Measurements from ENCODE around the gene UBAC2. TPM values are rescaled to one million over a fixed set of nuclear protein-coding genes. Genes with fewer than 3 reads are reported as not detected.
"Not testable (repeated sequence)": the region's sequence is repeated elsewhere in the genome, so short reads cannot be mapped to it uniquely, and the experiment has no call there.

UBAC2 gene
- total and polyA plus RNA-seq, 5 donors from 2014 or later: 62.8 to 122 (median 101) TPM

- DNase-seq (no peak), ATAC-seq (ENCODE audit: low read depth in 2 of 2) (no peak)
- Histone ChIP-seq H3K27me3 (ENCODE audit: control insufficient read depth, insufficient read depth, low read length) (no peaks in the 10 kb centered on the region), H3K9me3 (ENCODE audit: control insufficient read depth in 2 of 2, low read length in 2 of 2) (no peaks in the 10 kb centered on the region), H3K4me3 (ENCODE audit: low read depth, low read length) (no peak overlapping the region), H3K4me1 (ENCODE audit: control insufficient read depth, insufficient read depth, low read length, poor library complexity, severe bottlenecking) (no peaks in the 10 kb centered on the region), H3K36me3 (ENCODE audit: control insufficient read depth, insufficient read depth, low read length) (no peaks in the 10 kb centered on the region), H3K27ac (ENCODE audit: insufficient read depth, low read length, poor library complexity, severe bottlenecking) (no peak overlapping the region)
- Mint-ChIP-seq H3K36me3 (no peaks in the 10 kb centered on the region), H3K27ac (peak overlapping the region in 1 of 3 donors; percentile 20), H3K9me3 (peaks cover 0 to 3% (median 0%) of the 10 kb centered on the region in 7 donors), H3K4me3 (no peak overlapping the region), H3K27me3 (no peaks in the 10 kb centered on the region), H3K4me1 (peaks cover 0 to 26% (median 5%) of the 10 kb centered on the region in 4 donors)
These were observed 207.4 kb downstream of the UBAC2 start for GRCh38 chr13:99407906-99408702.

- Mint-ChIP-seq H3K4me1 (peaks cover 0 to 25% (median 5%) of the 10 kb centered on the region in 4 donors), H3K4me3 (no peak overlapping the region), H3K36me3 (no peaks in the 10 kb centered on the region), H3K9me3 (peaks cover 0 to 3% (median 0%) of the 10 kb centered on the region in 7 donors), H3K27me3 (no peaks in the 10 kb centered on the region), H3K27ac (no peak overlapping the region)
- Histone ChIP-seq H3K9me3 (ENCODE audit: control insufficient read depth in 2 of 2, low read length in 2 of 2) (no peaks in the 10 kb centered on the region), H3K4me1 (ENCODE audit: control insufficient read depth, insufficient read depth, low read length, poor library complexity, severe bottlenecking) (no peaks in the 10 kb centered on the region), H3K36me3 (ENCODE audit: control insufficient read depth, insufficient read depth, low read length) (no peaks in the 10 kb centered on the region), H3K27ac (ENCODE audit: insufficient read depth, low read length, poor library complexity, severe bottlenecking) (no peak overlapping the region), H3K4me3 (ENCODE audit: low read depth, low read length) (no peak overlapping the region), H3K27me3 (ENCODE audit: control insufficient read depth, insufficient read depth, low read length) (no peaks in the 10 kb centered on the region)
- DNase-seq (no peak), ATAC-seq (ENCODE audit: low read depth in 2 of 2) (no peak)
These were observed 208.0 kb downstream of the UBAC2 start for GRCh38 chr13:99408703-99409000.

GRCh38 chr13:99409461-99410083, 208.9 kb downstream of the UBAC2 start:
- ATAC-seq (ENCODE audit: low read depth in 2 of 2); H3K36me3 Mint-ChIP-seq; H3K9me3 ChIP-seq (ENCODE audit: control insufficient read depth in 2 of 2, low read length in 2 of 2); H3K4me1 ChIP-seq (ENCODE audit: control insufficient read depth, insufficient read depth, low read length, poor library complexity, severe bottlenecking); H3K4me3 Mint-ChIP-seq; H3K27me3 ChIP-seq (ENCODE audit: control insufficient read depth, insufficient read depth, low read length); H3K4me3 ChIP-seq (ENCODE audit: low read depth, low read length); H3K27ac ChIP-seq (ENCODE audit: insufficient read depth, low read length, poor library complexity, severe bottlenecking); DNase-seq; H3K36me3 ChIP-seq (ENCODE audit: control insufficient read depth, insufficient read depth, low read length); H3K27me3 Mint-ChIP-seq; H3K9me3 Mint-ChIP-seq: not testable (repeated sequence)
- H3K4me1 Mint-ChIP-seq: peaks cover 0 to 19% (median 3%) of the 10 kb centered on the region in 4 donors
- peak overlapping the region in 2 of 3 donors; percentile 28 to 42 for H3K27ac Mint-ChIP-seq

GRCh38 chr13:99410646-99411475, 210.2 kb downstream of the UBAC2 start:
- not testable (repeated sequence) for H3K4me3 Mint-ChIP-seq; DNase-seq; H3K4me1 ChIP-seq (ENCODE audit: control insufficient read depth, insufficient read depth, low read length, poor library complexity, severe bottlenecking); H3K9me3 Mint-ChIP-seq; H3K36me3 ChIP-seq (ENCODE audit: control insufficient read depth, insufficient read depth, low read length); H3K27ac ChIP-seq (ENCODE audit: insufficient read depth, low read length, poor library complexity, severe bottlenecking); H3K9me3 ChIP-seq (ENCODE audit: control insufficient read depth in 2 of 2, low read length in 2 of 2); ATAC-seq (ENCODE audit: low read depth in 2 of 2); H3K27me3 Mint-ChIP-seq; H3K36me3 Mint-ChIP-seq; H3K27me3 ChIP-seq (ENCODE audit: control insufficient read depth, insufficient read depth, low read length); H3K4me3 ChIP-seq (ENCODE audit: low read depth, low read length)
- peaks cover 0 to 21% (median 3%) of the 10 kb centered on the region in 4 donors for H3K4me1 Mint-ChIP-seq
- H3K27ac Mint-ChIP-seq: peak overlapping the region in 1 of 3 donors; percentile 35

GRCh38 chr13:99412856-99413255, 212.2 kb downstream of the UBAC2 start:
- no peaks in the 10 kb centered on the region for H3K27me3 Mint-ChIP-seq
- peaks cover 0 to 3% (median 0%) of the 10 kb centered on the region in 7 donors for H3K9me3 Mint-ChIP-seq
- peaks cover 8% of the 10 kb centered on the region for H3K4me1 ChIP-seq (ENCODE audit: control insufficient read depth, insufficient read depth, low read length, poor library complexity, severe bottlenecking)
- no peaks in the 10 kb centered on the region for H3K36me3 Mint-ChIP-seq
- H3K4me3 ChIP-seq (ENCODE audit: low read depth, low read length): no peak overlapping the region
- no peak overlapping the region for H3K27ac ChIP-seq (ENCODE audit: insufficient read depth, low read length, poor library complexity, severe bottlenecking)
- H3K4me1 Mint-ChIP-seq: peaks cover 0 to 35% (median 4%) of the 10 kb centered on the region in 4 donors
- ATAC-seq (ENCODE audit: low read depth in 2 of 2) (no peak), DNase-seq (no peak)
- no peak overlapping the region for H3K27ac Mint-ChIP-seq
- no peaks in the 10 kb centered on the region for H3K36me3 ChIP-seq (ENCODE audit: control insufficient read depth, insufficient read depth, low read length)
- H3K27me3 ChIP-seq (ENCODE audit: control insufficient read depth, insufficient read depth, low read length): no peaks in the 10 kb centered on the region
- H3K9me3 ChIP-seq (ENCODE audit: control insufficient read depth in 2 of 2, low read length in 2 of 2): no peaks in the 10 kb centered on the region
- H3K4me3 Mint-ChIP-seq: no peak overlapping the region

- DNase-seq (no peak), ATAC-seq (ENCODE audit: low read depth in 2 of 2) (no peak)
- Histone ChIP-seq H3K27me3 (ENCODE audit: control insufficient read depth, insufficient read depth, low read length) (no peaks in the 10 kb centered on the region), H3K4me1 (ENCODE audit: control insufficient read depth, insufficient read depth, low read length, poor library complexity, severe bottlenecking) (peaks cover 8% of the 10 kb centered on the region), H3K36me3 (ENCODE audit: control insufficient read depth, insufficient read depth, low read length) (no peaks in the 10 kb centered on the region), H3K4me3 (ENCODE audit: low read depth, low read length) (no peak overlapping the region), H3K27ac (ENCODE audit: insufficient read depth, low read length, poor library complexity, severe bottlenecking) (no peak overlapping the region), H3K9me3 (ENCODE audit: control insufficient read depth in 2 of 2, low read length in 2 of 2) (no peaks in the 10 kb centered on the region)
- no peaks in the 10 kb centered on the region for H3K36me3 Mint-ChIP-seq
- no peaks in the 10 kb centered on the region for H3K27me3 Mint-ChIP-seq
- H3K4me3 Mint-ChIP-seq: no peak overlapping the region
- H3K27ac Mint-ChIP-seq: no peak overlapping the region
- H3K9me3 Mint-ChIP-seq: peaks cover 0 to 3% (median 0%) of the 10 kb centered on the region in 7 donors
- peaks cover 0 to 46% (median 5%) of the 10 kb centered on the region in 4 donors for H3K4me1 Mint-ChIP-seq
These were observed 213.7 kb downstream of the UBAC2 start for GRCh38 chr13:99414048-99414995.
